HG02885 (cell line): ENCODE results near the gene PFDN1.

ENCODE experiments used
- ATAC-seq: cut with Tn5 transposase; IDR thresholded peaks from one replicate; pipeline ENCODE4 v1.9.1; 2021; ENCODE audit warnings: mild to moderate bottlenecking; ENCODE audit not compliant: unreplicated experiment, poor library complexity

Gene PFDN1

DNA sequence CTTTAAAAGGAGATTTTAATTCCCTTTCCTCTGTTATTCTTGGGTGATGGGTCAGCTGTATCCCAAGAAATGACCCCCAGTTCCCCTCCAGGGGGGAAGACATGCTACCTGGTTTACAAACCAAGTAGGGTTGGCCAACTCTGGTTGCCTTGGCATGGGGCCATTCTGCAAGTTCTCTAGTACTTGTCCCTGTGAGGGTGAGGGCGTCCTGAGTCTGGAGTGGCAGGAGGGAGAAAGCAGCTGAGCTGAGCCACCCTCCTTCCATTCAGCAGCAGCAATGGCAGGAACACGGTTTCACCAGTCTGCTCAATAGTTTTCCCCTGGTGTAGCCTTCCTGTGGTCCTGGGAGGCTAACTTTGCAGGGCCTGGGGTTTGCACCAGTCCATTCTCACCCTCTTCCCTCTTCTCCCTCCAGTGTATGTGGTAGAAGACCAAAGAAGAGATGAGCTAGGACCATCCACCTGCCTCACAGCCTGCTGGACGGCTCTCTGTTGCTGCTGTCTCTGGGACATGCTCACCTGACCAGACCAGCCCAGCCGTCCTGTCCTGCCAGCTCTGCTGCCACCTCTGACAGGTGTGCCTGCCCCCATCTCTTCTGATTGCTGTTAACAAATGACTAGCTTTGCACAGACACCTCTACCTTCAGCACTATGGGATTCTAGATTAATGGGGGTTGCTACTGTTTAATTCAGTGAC is 59.9 kb downstream of the PFDN1 start:
- ATAC-seq, result no peak

DNA sequence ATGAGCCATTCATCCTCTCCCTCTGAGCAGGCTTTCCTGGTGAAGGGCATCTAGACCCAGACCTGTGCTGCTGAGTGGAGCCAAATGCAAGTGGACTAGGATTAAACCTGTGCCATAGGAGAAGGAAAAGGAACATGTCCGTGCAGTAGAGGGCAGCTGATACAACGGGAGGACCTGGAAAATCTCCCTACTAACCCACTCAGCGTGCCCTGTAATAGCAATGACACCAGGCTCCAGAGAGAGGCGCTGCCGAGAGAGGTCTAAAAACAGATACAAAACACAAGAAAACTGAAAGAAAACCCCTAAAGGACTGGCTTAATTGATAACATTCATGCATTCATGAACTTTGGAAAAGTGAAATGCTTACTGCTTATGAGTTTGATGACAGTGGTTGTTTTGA is 60.8 kb downstream of the PFDN1 start:
- no peak for ATAC-seq

DNA sequence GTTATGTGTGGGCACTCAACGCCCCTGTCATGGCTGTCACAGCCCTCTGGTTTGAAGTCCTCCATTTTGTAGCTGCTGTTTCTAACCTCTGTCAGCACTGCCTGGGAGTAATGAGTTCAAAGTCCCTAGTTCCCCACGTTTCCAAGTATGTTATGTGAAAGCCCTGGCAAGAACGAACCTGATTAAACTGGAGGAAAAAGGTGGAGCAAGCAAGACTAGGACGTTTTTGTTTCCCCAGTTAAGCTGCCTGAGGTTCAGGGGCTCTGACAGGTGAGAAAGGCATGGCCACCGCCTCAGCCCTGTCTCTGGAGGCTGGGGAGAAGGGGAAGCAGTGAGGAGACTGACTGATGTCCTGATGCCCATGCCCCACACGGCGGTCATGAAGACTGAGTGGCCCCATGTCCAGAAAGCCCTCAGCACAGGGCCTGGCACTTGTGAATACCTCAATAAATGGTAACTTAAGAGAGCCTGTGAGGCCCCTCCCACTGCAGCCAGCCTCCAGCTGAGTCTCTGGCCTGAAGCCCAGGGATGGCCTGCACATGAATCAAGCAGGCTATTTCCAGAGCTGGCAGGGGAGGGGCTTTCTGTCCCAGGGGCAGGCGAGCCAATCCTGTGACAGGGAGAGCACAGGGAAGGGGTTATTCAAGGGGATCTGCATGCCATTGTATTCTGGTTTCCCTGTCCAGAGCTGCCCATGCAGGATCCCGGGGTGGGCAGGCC is 61.8 kb downstream of the PFDN1 start:
- no peak for ATAC-seq

DNA sequence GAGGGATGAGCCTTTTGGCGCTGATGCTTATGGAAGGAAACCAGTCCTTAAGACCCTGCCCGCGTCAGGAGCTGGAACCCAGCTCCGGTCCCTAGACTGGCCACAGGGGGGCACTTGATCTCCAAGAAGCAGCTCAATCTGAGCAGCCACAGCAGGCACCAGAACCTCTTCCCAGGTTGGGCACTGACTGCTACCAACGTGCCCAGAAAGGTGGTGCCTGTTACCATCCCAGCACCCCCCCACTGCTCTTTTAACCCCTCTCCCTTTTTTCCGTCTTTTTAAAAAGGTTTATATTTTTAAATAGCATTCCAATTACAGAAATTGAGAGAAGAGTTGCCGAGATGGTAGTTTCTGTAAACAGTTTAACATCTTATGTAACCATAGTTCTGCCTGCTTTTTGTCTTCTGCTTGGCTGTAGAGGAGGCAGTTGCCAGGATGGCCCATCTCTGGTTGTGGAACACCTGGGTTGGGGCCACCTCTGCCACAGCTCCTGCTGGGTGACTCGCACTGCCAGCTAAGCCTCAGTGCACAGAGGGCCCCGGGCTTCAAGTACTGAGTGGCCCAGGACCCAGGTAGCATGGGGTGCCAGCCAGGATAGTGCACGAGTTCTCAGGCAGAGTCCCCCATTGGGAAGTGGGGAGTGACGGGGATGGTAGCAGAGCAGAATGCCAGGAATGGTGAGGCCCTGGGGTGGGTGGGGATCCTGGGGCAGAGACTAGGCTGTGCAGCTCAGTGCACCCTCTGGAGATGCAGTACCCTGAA is 62.8 kb downstream of the PFDN1 start:
- ATAC-seq, result peak; percentile 60

DNA sequence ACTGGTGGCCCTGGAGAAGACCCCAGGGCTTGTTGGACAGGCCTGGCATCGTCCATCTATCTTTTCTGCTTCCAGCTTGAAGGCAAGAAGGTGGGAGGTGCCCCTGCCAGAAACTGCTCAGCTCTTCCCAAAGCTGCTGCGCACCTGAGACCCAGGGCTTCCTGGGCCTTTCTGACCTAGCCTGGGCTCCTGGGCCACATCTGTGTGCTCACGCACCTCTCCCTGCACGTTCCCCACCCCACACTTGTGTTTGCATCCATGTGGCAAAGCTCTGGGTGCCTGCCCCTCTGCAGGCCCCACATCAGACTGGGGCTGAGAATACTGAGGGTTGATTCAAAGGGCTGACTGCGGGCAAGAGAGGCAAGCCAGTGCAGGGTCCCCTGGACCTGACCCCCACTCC is 63.4 kb downstream of the PFDN1 start:
- ATAC-seq, result no peak

DNA sequence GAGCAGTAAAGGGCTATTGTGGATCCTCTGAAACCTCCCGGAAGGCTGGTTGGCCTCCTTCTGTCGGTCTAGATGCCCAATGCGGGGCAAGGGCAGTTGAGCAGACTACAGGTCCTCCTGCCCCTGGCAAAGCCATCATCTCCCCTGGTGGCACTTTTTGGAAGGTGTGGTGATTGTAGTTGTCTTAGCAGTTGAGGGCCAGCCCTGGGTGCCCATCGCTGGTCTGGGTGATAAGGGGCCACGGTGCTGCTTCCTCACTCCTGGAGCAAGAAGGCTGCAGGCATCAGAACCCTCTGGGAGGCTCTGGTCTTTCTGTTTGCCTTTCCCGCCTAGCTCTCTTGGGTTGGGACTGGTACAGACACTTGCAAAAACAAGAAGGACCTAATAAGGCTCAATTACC is 64.1 kb downstream of the PFDN1 start:
- no peak for ATAC-seq

DNA sequence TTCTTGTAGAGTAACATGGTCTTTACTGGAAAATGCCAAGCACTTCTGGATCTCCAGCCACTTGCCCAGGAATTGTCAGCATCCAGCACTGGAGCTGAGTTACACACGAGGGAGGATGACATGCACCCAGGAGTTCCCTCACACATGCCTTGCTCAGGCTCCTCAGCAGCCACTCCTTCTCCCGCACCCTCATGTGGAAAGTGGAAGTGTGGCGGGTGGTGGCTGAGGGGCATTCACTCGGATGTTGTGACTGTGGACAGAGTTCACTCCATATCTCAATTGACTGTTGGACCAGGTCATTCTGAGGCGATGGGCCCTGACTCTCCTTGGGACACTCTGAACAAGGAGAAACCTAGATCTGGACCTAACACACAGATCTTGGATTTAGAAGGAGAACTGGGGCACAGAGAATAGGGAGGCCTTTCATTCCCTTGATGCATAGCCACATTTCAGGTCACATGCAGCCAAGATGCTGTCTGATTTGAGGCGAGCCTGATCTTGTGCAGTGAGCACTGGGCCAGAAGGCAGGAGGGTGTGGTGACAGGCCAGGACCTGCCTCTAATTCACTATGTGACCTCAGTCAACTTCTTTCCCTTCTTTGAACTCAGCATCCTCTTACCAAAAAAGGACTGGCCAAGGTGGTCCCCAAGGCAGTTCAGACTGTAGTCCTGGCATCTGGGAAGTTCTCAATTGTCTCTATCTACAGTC is 65.9 kb downstream of the PFDN1 start:
- ATAC-seq, result no peak

DNA sequence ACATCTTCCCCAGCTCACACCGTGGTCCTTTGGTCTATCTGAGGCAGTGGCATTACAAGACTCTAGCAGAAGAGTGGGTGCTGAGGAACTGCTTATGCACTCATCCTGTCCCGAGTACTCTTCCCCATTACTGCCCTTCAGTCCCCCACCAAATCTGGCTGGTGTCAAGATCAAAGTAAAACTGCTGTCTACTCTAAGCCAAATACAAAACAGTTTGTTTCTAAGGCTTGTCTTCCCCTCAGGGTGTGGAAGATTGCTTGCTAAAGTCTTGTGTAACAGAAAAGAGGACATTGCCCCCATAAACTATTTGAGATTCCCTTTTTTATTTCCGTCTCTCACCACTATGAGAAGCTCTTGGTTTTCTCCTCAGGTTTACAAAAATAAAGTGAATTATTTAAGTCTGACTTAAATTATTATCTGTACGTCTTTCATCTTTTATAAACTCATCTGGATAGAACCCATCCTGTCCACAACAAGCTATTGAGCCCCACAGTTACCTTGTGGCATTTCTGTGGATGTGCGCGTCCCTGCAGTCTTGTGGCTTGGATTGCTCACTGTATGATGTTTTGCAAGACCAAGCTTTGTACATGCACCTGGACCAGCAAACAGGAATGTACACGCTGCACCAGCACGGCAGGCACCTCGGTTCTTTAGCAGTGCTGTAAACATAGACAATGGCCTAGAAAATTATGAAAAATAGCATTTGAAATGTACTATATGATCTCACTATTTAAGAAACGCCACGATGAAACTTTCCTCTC is 66.9 kb downstream of the PFDN1 start:
- no peak for ATAC-seq

DNA sequence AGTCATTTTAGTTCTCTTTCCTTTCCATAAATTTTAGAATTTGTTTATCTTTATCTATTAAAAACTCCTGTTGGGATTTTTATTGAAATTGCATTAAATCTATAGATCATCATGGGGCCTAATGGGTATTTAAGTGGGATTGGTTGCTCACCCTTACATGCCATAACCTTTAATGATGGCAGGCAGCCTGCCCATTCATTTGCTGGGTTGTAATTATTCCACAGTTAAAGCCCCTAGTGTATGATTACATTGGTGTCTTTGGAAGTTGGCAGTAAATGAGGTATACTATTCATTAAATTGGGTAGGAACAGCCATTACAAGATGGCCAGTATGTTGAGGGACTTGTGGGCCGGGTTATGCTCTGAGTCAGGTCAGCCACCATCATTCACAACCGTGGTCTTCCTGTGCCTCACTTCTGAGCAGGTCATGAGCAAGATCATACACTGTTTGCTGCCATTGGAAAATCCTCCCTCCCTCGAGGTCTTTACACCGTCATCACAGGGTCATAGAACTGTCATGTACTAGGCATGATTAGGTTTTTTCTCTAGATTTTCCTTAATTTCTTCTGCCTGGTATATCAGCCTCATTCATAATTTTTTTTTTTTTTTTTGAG is 68.4 kb downstream of the PFDN1 start:
- no peak for ATAC-seq

DNA sequence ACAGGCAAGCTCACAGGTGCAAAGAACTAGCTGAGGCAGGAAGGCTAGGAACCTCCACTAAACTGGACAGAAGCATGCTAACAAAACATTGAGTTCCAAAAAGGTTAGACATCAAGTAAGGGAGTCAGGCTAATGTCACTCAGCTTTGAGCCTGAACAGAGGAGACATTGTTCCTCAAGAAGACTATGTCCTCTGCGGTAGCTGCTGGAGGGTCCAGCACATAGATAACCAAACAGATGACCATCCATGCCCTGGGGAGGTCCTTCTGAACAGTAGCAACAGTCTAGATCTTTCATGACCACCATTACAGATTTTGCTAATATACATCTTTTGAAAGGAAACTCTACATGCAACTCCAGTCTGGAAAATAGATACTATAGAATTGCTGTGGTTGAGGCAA is 70.2 kb downstream of the PFDN1 start:
- no peak for ATAC-seq

DNA sequence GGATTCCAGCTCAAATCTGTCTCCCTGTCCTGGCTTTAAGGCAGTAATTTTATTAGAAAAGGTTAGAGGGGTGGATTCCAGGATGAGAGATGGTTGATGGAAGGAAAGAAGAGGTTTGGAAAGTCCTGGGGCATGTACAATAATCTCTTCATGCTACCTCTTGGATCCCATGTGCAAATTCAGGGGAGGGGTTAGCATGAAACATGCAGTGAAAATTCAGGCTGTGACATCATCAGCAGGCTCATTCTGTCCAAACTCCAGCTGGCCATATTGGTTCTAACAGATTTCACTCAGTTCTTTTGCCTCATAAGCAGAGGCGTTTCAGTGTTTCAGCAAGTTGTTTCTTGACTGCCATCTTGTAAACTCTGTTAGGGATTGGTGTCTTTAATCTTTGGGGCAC is 72.5 kb downstream of the PFDN1 start:
- ATAC-seq, result no peak

DNA sequence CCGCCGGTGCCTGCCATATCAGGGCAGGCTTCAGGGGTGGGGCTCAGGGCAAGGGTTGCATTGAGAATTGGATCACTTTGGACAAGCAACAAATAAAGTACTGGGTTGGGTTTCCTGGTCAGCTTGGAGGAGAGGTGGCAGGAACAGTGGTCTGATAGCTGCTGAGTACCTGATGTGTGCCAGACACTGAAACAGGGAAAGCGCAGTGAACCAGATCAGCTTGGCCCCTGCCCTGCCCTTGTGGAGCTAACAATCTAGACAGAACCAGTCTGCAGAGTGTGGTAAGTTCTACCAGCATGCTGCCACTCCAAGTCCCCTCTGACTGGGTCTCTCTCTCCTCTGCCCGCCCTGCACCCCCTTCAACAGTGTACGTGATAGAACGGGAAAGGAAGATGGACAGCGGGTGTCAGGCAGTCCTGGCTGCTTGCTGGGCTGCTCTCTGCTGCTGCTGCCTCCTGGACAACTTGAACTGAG is 74.5 kb downstream of the PFDN1 start:
- no peak for ATAC-seq

DNA sequence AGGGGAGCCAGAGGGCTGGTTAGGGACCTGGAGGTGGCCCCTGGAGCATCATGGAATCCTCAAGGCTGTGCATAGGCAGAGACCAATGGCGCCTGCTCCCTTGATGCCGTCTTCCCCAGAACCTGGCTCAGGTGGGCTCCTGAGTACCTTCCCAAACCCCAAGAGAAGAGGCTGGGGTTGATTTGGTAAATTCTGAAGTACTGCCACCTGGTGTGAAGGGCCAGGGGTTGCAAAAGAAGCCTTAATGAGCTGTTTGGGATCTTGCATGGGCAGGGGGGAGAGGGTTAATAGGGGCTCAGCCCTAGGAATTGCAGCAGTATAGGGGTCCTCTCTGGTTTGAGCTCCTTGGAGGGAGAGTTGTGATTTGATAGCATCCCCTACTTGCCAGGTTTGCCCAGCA is 75.9 kb downstream of the PFDN1 start:
- no peak for ATAC-seq

DNA sequence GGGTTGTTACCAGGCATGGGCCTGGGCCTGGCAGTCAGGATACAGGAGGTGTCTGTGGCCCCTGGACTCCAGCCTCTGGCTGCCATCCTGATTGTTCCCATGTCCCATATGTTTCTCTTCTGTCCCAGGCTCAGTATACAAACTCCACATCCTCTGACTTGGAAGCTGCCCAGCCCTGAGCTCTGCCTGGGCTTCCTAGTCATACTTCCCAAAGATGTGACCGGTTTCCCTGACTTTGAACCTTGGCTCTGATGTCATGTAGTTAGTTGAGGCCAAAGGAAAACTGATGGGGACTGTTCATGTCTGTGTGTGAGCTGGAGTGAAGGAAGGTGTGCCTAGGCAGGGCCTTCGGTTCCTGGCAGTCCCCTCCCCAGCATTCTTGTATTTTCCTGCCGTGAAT is 77.5 kb downstream of the PFDN1 start:
- ATAC-seq, result no peak

DNA sequence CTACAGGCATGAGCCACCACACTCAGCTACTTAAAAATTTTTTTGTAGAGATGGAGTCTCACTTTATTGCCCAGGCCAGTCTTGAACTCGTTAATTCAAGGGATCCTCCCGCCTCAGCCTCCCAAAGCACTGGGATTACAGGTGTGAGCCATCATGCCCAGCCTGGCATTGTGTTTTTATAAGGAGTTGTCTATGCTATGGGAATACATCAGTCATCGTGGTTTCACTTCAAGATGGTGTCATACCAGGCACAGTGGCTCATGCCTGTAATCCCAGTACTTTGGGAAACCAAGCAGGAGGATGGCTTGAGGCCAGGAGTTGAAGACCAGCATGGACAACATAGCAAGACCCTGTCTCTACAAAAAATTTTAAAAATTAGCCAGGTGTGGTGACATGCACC is 78.2 kb downstream of the PFDN1 start:
- no peak for ATAC-seq

DNA sequence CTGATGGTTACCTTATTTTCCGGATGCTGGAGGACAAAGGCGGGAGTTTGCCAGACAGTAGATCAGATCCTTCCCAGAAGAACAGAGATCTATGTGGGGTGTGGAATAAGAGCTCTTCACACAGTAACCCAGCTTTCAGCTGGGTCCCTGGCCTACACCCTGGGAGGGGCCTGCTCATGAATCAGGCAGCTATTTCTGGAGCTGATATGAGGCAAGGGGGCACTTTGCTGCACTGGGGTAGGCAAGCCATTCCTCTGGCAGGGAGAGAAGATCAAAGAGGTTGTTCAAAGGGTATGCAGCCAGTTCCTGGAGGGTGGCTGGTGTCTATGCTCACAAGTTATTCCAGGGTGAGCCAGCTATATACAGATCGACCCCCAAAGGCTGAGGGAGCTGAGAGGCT is 79.3 kb downstream of the PFDN1 start:
- no peak for ATAC-seq

DNA sequence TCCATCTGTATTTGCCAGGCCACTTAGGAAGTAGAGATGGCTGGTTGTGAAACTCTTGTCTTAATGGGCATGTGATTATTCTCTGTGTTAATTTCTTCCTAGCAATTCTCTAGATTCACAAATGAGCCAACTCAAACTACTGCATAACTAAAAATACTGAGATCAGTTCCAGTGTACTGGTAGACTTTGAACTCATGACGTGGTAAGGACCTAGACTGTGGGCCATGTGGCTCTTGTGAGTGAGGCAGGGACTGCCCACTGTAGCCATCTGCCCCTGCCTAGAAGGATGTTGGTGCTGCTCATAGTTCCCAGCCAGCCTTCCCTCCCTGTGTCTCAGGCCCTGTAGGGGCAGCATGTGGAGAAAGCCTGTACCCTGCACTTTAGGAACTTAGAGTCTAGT is 80.5 kb downstream of the PFDN1 start:
- no peak for ATAC-seq

DNA sequence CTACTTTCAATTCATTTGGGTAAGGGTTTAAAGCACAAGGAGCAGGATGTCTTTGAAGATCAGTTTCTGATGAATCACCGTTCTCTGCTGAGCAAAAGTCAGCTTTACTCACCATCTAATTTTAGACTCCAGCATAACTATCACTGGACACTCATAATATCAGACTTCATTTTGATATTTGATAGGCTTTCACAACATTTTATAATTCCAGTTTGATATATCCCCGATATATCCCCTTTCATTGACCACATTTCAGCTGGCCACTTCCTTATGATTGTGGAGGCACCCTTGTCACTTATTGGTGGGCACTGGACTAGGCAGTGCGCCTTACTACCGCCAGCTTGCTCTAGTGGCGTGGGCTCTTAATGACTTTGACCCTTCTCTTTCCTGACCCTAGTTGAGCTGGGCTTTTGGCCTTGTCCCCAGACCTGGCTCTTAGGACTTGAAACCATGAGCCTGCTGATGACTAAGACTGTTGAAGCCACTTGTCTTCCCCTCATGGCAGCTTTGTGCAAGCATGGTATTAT is 81.1 kb downstream of the PFDN1 start:
- peak; percentile 46 for ATAC-seq

DNA sequence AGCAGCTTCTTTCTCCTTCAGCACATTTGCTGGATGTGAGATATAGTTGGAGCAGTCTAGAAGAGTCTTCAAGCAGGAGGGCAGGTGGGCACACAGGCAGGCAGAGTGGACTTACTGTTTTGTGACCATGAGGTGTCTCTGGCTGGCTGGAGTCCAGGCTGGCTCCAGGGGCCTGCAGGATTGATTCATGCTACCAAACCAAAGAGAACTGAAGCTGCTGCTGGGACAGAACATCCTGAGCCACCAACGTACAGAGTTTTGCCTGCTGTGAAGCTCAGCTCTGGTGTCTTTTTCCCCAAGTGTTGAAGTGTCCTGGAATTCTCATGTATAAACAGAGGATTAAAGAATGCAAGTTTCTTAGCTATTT is 82.2 kb downstream of the PFDN1 start:
- ATAC-seq, result no peak
